Neural cell (in vitro differentiated cells): Measurements from ENCODE around the gene DNMBP.

Experiments used
- CTCF ChIP-seq: fragments of 450-650 bp; IDR thresholded peaks from 2 replicates; pipeline ENCODE4 v1.5.1; 2014; ENCODE audit warnings: antibody characterized with exemption, mild to moderate bottlenecking, moderate library complexity; ENCODE audit not compliant: poor library complexity, severe bottlenecking
- EP300 ChIP-seq: fragments of 450-650 bp; conservative IDR thresholded peaks from 2 replicates; pipeline ENCODE4 v1.6.1; 2014; ENCODE audit warnings: antibody characterized with exemption, mild to moderate bottlenecking, moderate library complexity; ENCODE audit not compliant: poor library complexity, severe bottlenecking
- EZH2 ChIP-seq: fragments of 200-600, 300-800 bp; shearing (Covaris generic), sonication (generic); IDR thresholded peaks from 2 replicates; pipeline ENCODE4 v1.6.1; 2014; ENCODE audit warnings: antibody characterized with exemption, low read length, borderline replicate concordance, mild to moderate bottlenecking; ENCODE audit not compliant: insufficient read depth, poor library complexity, severe bottlenecking
- MXI1 ChIP-seq: fragments of 450-650 bp; conservative IDR thresholded peaks from 2 replicates; pipeline ENCODE4 v1.6.1; 2014; ENCODE audit warnings: antibody characterized with exemption, mild to moderate bottlenecking; ENCODE audit not compliant: poor library complexity, severe bottlenecking
- POLR2AphosphoS5 ChIP-seq: IDR thresholded peaks from 2 replicates; pipeline ENCODE4 v1.6.1; 2012
- RAD21 ChIP-seq: fragments of 450-650 bp; conservative IDR thresholded peaks from 2 replicates; pipeline ENCODE4 v1.6.1; 2014; ENCODE audit warnings: antibody characterized with exemption, mild to moderate bottlenecking, moderate library complexity
- SMC3 ChIP-seq: fragments of 450-650 bp; conservative IDR thresholded peaks from 2 replicates; pipeline ENCODE4 v1.6.1; 2014; ENCODE audit warnings: antibody characterized with exemption, mild to moderate bottlenecking, moderate library complexity; ENCODE audit not compliant: poor library complexity
- TAF1 ChIP-seq: IDR thresholded peaks from 2 replicates; pipeline ENCODE4 v1.6.1; 2012; ENCODE audit warnings: low read depth

GRCh38 chr10:99983280-99983988 lies 26.3 kb downstream of the DNMBP start:
- no peak for TF ChIP-seq CTCF
- no peak for TF ChIP-seq EZH2
- TF ChIP-seq POLR2AphosphoS5: no peak
- no peak for TF ChIP-seq TAF1
- no peak for TF ChIP-seq RAD21
- no peak for TF ChIP-seq SMC3
- no peak for TF ChIP-seq MXI1
- TF ChIP-seq EP300: no peak
